Liver (tissue), 9 donors: ENCODE results near the gene SLC24A3. TPM values are rescaled to one million over a fixed set of nuclear protein-coding genes. Genes with fewer than 3 reads are reported as not detected.

Source experiments
- DNase-seq: peaks from one replicate; pipeline ENCODE4 v3.0.0-alpha.2; 2017; ENCODE audit warnings: low spot score
- H3K27ac ChIP-seq, 2 donors: one replicate each; pipeline ENCODE4 v1.7.0; 2013; ENCODE audit warnings: inconsistent platforms in 2 of 2, low read length in 2 of 2, control low read depth in 1 of 2, low read depth in 1 of 2, mild to moderate bottlenecking in 1 of 2
- H3K27me3 ChIP-seq, 4 donors: one replicate each; pipeline versions ENCODE4 v1.6.1 to v1.7.0; 2013; ENCODE audit warnings: low read length in 3 of 4, inconsistent platforms in 1 of 4, mild to moderate bottlenecking in 1 of 4, moderate library complexity in 1 of 4; ENCODE audit not compliant: control insufficient read depth in 4 of 4, insufficient read depth in 4 of 4
- H3K36me3 ChIP-seq, 4 donors: one replicate each; pipeline versions ENCODE4 v1.6.1 to v1.7.0; 2013; ENCODE audit warnings: low read length in 3 of 4, mild to moderate bottlenecking in 3 of 4, low read depth in 1 of 4, moderate library complexity in 1 of 4; ENCODE audit not compliant: control insufficient read depth in 4 of 4, insufficient read depth in 3 of 4
- H3K4me1 ChIP-seq, 4 donors: one replicate each; pipeline versions ENCODE4 v1.6.1 to v1.7.0; 2013; ENCODE audit warnings: low read length in 3 of 4, mild to moderate bottlenecking in 3 of 4, moderate library complexity in 1 of 4; ENCODE audit not compliant: control insufficient read depth in 4 of 4, insufficient read depth in 4 of 4
- H3K4me3 ChIP-seq, 3 donors: one replicate each; pipeline versions ENCODE4 v1.6.1 to v1.7.0; 2013; ENCODE audit warnings: low read length in 3 of 3, control low read depth in 1 of 3, low read depth in 1 of 3, mild to moderate bottlenecking in 1 of 3
- H3K9ac ChIP-seq, 2 donors: one replicate each; pipeline ENCODE4 v1.7.0; 2013; ENCODE audit warnings: low read length in 2 of 2, mild to moderate bottlenecking in 2 of 2, moderate library complexity in 2 of 2, control low read depth in 1 of 2, low read depth in 1 of 2
- H3K9me3 ChIP-seq, 4 donors: one replicate each; pipeline versions ENCODE4 v1.6.1 to v1.7.0; 2013; ENCODE audit warnings: low read length in 3 of 4; ENCODE audit not compliant: control insufficient read depth in 4 of 4
- CTCF ChIP-seq: fragments of 150-350 bp; IDR thresholded peaks from 2 replicates; pipeline ENCODE4 v1.5.1; 2017; ENCODE audit warnings: improper control_type of control experiment, low read depth, low read length; ENCODE audit not compliant: missing input control
- EGR1 ChIP-seq, 2 donors: IDR thresholded peaks; 2 replicates each; pipeline ENCODE4 v1.6.1; 2016 to 2018; ENCODE audit warnings: antibody characterized with exemption in 2 of 2, low read depth in 2 of 2
- FOXA1 ChIP-seq: IDR thresholded peaks from 2 replicates; pipeline ENCODE4 v1.6.1; 2016; ENCODE audit warnings: antibody characterized with exemption
- FOXA2 ChIP-seq: IDR thresholded peaks from 2 replicates; pipeline ENCODE4 v1.6.1; 2016; ENCODE audit warnings: antibody characterized with exemption
- GABPA ChIP-seq, 2 donors: IDR thresholded peaks in 1 of 2; conservative IDR thresholded peaks in 1 of 2; 2 replicates each; pipeline ENCODE4 v1.6.1; 2016; ENCODE audit warnings: antibody characterized with exemption in 2 of 2, mild to moderate bottlenecking in 1 of 2, moderate library complexity in 1 of 2
- HNF4A ChIP-seq, 2 donors: conservative IDR thresholded peaks; 2 replicates each; pipeline ENCODE4 v1.6.1; 2016; ENCODE audit warnings: antibody characterized with exemption in 2 of 2, mild to moderate bottlenecking in 2 of 2
- HNF4G ChIP-seq: IDR thresholded peaks from 2 replicates; pipeline ENCODE4 v1.6.1; 2016; ENCODE audit warnings: antibody characterized with exemption
- NR2F2 ChIP-seq: IDR thresholded peaks from 2 replicates; pipeline ENCODE4 v1.6.1; 2016; ENCODE audit warnings: antibody characterized with exemption
- RAD21 ChIP-seq, 2 donors: IDR thresholded peaks; 2 replicates each; pipeline ENCODE4 v1.6.1; 2016; ENCODE audit warnings: antibody characterized with exemption in 2 of 2, mild to moderate bottlenecking in 2 of 2
- RXRA ChIP-seq, 2 donors: IDR thresholded peaks; 2 replicates each; pipeline ENCODE4 v1.6.1; 2017 to 2018; ENCODE audit warnings: antibody characterized with exemption in 2 of 2, mild to moderate bottlenecking in 1 of 2
- SP1 ChIP-seq: IDR thresholded peaks from 2 replicates; pipeline ENCODE4 v1.6.1; 2018; ENCODE audit warnings: antibody characterized with exemption, mild to moderate bottlenecking
- TAF1 ChIP-seq: conservative IDR thresholded peaks from 2 replicates; pipeline ENCODE4 v1.6.1; 2016; ENCODE audit warnings: antibody characterized with exemption, mild to moderate bottlenecking
- ZBTB33 ChIP-seq: IDR thresholded peaks from 2 replicates; pipeline ENCODE4 v1.6.1; 2016; ENCODE audit warnings: antibody characterized with exemption
- WGBS: extraction: QIAGEN DNeasy Blood & Tissue Kit; methylation state at CpG from one replicate; pipeline ENCODE4 v1.1.7; 2013; 5-methylcytosine and 5-hydroxymethylcytosine counted together
- polyA plus RNA-seq, 2 donors: library from polyadenylated mRNA; stranded (reverse) in 1 of 2; unstranded in 1 of 2; fragments of 200-250 nt in 1 of 2; fragments of >200 nt in 1 of 2; fragmentation: Nextera tagmentation in 1 of 2; extraction: Ambion mirVana in 1 of 2; gene quantifications; one replicate each; pipeline versions ENCODE4 v1.2.1 to v1.2.3, GENCODE V29; 2013 to 2015
- total RNA-seq, 2 donors: library from RNA; depleted of rRNA; stranded (reverse); fragments of >200 nt; gene quantifications; one replicate each; pipeline ENCODE4 v1.2.3, GENCODE V29; 2014
- donor health status: healthy.
- donor health status: healthy.
- donor health status: healthy.
- donor health status: healthy.
- donor health status: healthy.

The SLC24A3 gene
- total and polyA plus RNA-seq, 4 donors = 0.28 to 1.8 (median 0.46) TPM

GRCh38 chr20:19659448-19659847, 447.0 kb downstream of the SLC24A3 start:
- no peaks in the 10 kb centered on the region for H3K36me3 ChIP-seq
- TF ChIP-seq HNF4A (conservative IDR thresholded peaks at IDR 0.05) = no peak
- TF ChIP-seq RXRA (IDR thresholded peaks at IDR 0.05) = no peak
- TF ChIP-seq CTCF = no peak
- TF ChIP-seq NR2F2 = no peak
- TF ChIP-seq FOXA1 = no peak
- TF ChIP-seq RAD21 (IDR thresholded peaks at IDR 0.05) = no peak
- TF ChIP-seq HNF4G = no peak
- no peak for TF ChIP-seq EGR1 (IDR thresholded peaks at IDR 0.05; ENCODE audit: low read depth in 2 of 2)
- no peak for TF ChIP-seq SP1
- TF ChIP-seq GABPA (IDR thresholded peaks at IDR 0.05 in 1 of 2, conservative IDR thresholded peaks at IDR 0.05 in 1 of 2) = no peak
- no peak for TF ChIP-seq ZBTB33
- H3K27me3 ChIP-seq = peaks cover 0 to 3% (median 1%) of the 10 kb centered on the region in 4 donors
- no peaks in the 10 kb centered on the region for H3K9me3 ChIP-seq
- no peak for DNase-seq
- H3K27ac ChIP-seq = no peak overlapping the region
- H3K4me3 ChIP-seq = no peak overlapping the region
- peaks cover 0 to 4% (median 0%) of the 10 kb centered on the region in 4 donors for H3K4me1 ChIP-seq
- no peak overlapping the region for H3K9ac ChIP-seq
- WGBS = 58% methylated on average over 7 of the region's 7 CpGs

GRCh38 chr20:19660808-19661378, 448.5 kb downstream of the SLC24A3 start:
- DNase-seq = no peak
- Histone ChIP-seq H3K9me3 (no peaks in the 10 kb centered on the region), H3K4me3 (no peak overlapping the region), H3K4me1 (peaks cover 0 to 4% (median 0%) of the 10 kb centered on the region in 4 donors), H3K9ac (no peak overlapping the region), H3K27ac (no peak overlapping the region), H3K27me3 (peaks cover 0 to 3% (median 2%) of the 10 kb centered on the region in 4 donors), H3K36me3 (no peaks in the 10 kb centered on the region)
- no peak for TF ChIP-seq RXRA (IDR thresholded peaks at IDR 0.05)
- TF ChIP-seq FOXA1 = no peak
- no peak for TF ChIP-seq GABPA (IDR thresholded peaks at IDR 0.05 in 1 of 2, conservative IDR thresholded peaks at IDR 0.05 in 1 of 2)
- no peak for TF ChIP-seq ZBTB33
- no peak for TF ChIP-seq CTCF
- TF ChIP-seq TAF1 = no peak
- TF ChIP-seq RAD21 (IDR thresholded peaks at IDR 0.05) = no peak
- TF ChIP-seq HNF4A (conservative IDR thresholded peaks at IDR 0.05) = no peak
- no peak for TF ChIP-seq FOXA2
- TF ChIP-seq HNF4G = no peak
- WGBS = 37% methylated on average over 9 of the region's 9 CpGs
